HepG2 (cell line): ENCODE results near the gene TMEM127. TPM values are rescaled to one million over a fixed set of nuclear protein-coding genes. Genes with fewer than 3 reads are reported as not detected.

Experiments
- BRF2 ChIP-seq: sonication (generic); formaldehyde crosslinking; IDR thresholded peaks from 2 replicates; pipeline ENCODE4 v1.8.1; 2022; ENCODE audit warnings: mild to moderate bottlenecking, missing genetic modification reagents
- DDIT3 ChIP-seq: sonication (generic); formaldehyde crosslinking; IDR thresholded peaks from 2 replicates; pipeline ENCODE4 v1.4.0; 2020; ENCODE audit warnings: mild to moderate bottlenecking, missing genetic modification reagents
- E2F2 ChIP-seq: sonication (generic); formaldehyde crosslinking; IDR thresholded peaks from 2 replicates; pipeline ENCODE4 v1.4.0; 2020; ENCODE audit warnings: missing genetic modification reagents, borderline replicate concordance
- ETV5 ChIP-seq: IDR thresholded peaks from 2 replicates; pipeline ENCODE4 v1.6.1; 2018; ENCODE audit warnings: missing biosample characterization, missing genetic modification reagents, inconsistent platforms, borderline replicate concordance
- FOXP1 ChIP-seq, 2 experiments: fragments of 450-650 bp in 1 of 2; IDR thresholded peaks; 2 replicates each; pipeline ENCODE4 v1.6.1; 2017 to 2018; ENCODE audit warnings: antibody characterized with exemption in 1 of 2
- GABPB1 ChIP-seq: IDR thresholded peaks from 2 replicates; pipeline ENCODE4 v1.6.1; 2016; ENCODE audit warnings: mild to moderate bottlenecking, missing genetic modification reagents, moderate library complexity, missing compliant biosample characterization
- HINFP ChIP-seq: sonication (generic); formaldehyde crosslinking; IDR thresholded peaks from 2 replicates; pipeline ENCODE4 v1.4.0; 2020; ENCODE audit warnings: low read depth, mild to moderate bottlenecking, missing genetic modification reagents
- HMG20B ChIP-seq: conservative IDR thresholded peaks from 2 replicates; pipeline ENCODE4 v1.6.1; 2016; ENCODE audit warnings: missing genetic modification reagents, missing compliant biosample characterization
- KDM4B ChIP-seq: sonication (generic); formaldehyde crosslinking; IDR thresholded peaks from 2 replicates; pipeline ENCODE4 v1.4.0; 2020; ENCODE audit warnings: missing genetic modification reagents
- NONO ChIP-seq, 2 experiments: fragments of 450-650 bp in 1 of 2; sonication (generic) in 1 of 2; formaldehyde crosslinking in 1 of 2; IDR thresholded peaks in 1 of 2; conservative IDR thresholded peaks in 1 of 2; 2 replicates each; pipeline versions ENCODE4 v1.6.1 to v1.8.0; 2017 to 2022; ENCODE audit warnings: mild to moderate bottlenecking in 1 of 2, missing genetic modification reagents in 1 of 2, moderate library complexity in 1 of 2
- NR3C1 ChIP-seq: sonication (generic); formaldehyde crosslinking; IDR thresholded peaks from 2 replicates; pipeline ENCODE4 v1.4.0; 2020; ENCODE audit warnings: missing genetic modification reagents
- SIX1 ChIP-seq: sonication (generic); formaldehyde crosslinking; IDR thresholded peaks from 2 replicates; pipeline ENCODE4 v1.4.0; 2020; ENCODE audit warnings: missing genetic modification reagents, borderline replicate concordance
- WIZ ChIP-seq: sonication (generic); formaldehyde crosslinking; IDR thresholded peaks from 2 replicates; pipeline ENCODE4 v1.5.1; 2020; ENCODE audit warnings: mild to moderate bottlenecking, missing genetic modification reagents
- ZBTB2 ChIP-seq: sonication (generic); formaldehyde crosslinking; IDR thresholded peaks from 2 replicates; pipeline ENCODE4 v1.8.0; 2022; ENCODE audit warnings: low read depth, missing genetic modification reagents
- ZFP91 ChIP-seq: sonication (generic); formaldehyde crosslinking; IDR thresholded peaks from 2 replicates; pipeline ENCODE4 v1.9.0; 2022; ENCODE audit warnings: missing genetic modification reagents, mild to moderate bottlenecking, borderline replicate concordance
- ZNF350 ChIP-seq: sonication (generic); formaldehyde crosslinking; IDR thresholded peaks from 2 replicates; pipeline ENCODE4 v1.4.0; 2020; ENCODE audit warnings: mild to moderate bottlenecking, low read depth, missing genetic modification reagents, borderline replicate concordance
- ZNF558 ChIP-seq: sonication (generic); formaldehyde crosslinking; IDR thresholded peaks from 2 replicates; pipeline ENCODE4 v1.9.0; 2022; ENCODE audit warnings: mild to moderate bottlenecking, missing genetic modification reagents, borderline replicate concordance
- ZSCAN21 ChIP-seq: sonication (generic); formaldehyde crosslinking; IDR thresholded peaks from 2 replicates; pipeline ENCODE4 v1.8.0; 2022; ENCODE audit warnings: mild to moderate bottlenecking, missing genetic modification reagents, moderate library complexity, borderline replicate concordance
- polyA plus RNA-seq, 8 experiments: library from polyadenylated mRNA; depleted of rRNA in 3 of 8; stranded (reverse) in 7 of 8; unstranded in 1 of 8; fragments of >200 nt; fragmentation: Illumina TruSeq in 4 of 8; extraction: Trizol in 4 of 8; gene quantifications; 2 replicates each; pipeline versions ENCODE4 v1.2.1 to v1.2.3, GENCODE V29; 2011 to 2016; ENCODE audit warnings: low read depth in 4 of 8, missing spikeins in 1 of 8, mixed read lengths in 1 of 8; ENCODE audit not compliant: insufficient read depth in 1 of 8
- total RNA-seq, 5 experiments: library from RNA; depleted of rRNA; stranded (reverse); fragments of >200 nt; fragmentation: Illumina TruSeq; extraction: Trizol; gene quantifications; 2 replicates each; pipeline ENCODE4 v1.2.3, GENCODE V29; 2016; ENCODE audit warnings: low read depth in 1 of 5

The TMEM127 gene
- total and polyA plus RNA-seq, 2 of the 13 experiments (the other 11 are each of a cell fraction or from before 2014, with no cell fraction given) = 21.5 to 33.9 TPM

- TF ChIP-seq E2F2 (CRISPR knock-in tag) = peak; percentile 82
- no peak for TF ChIP-seq NONO (IDR thresholded peaks at IDR 0.05)
- TF ChIP-seq NONO (CRISPR knock-in tag; conservative IDR thresholded peaks at IDR 0.05) = peak; percentile 95
- TF ChIP-seq HINFP (CRISPR knock-in tag) = peak; percentile 84
- TF ChIP-seq BRF2 (CRISPR knock-in tag) = peak; percentile 79; the same call in 1 of the 2 replicates
- TF ChIP-seq FOXP1 (IDR thresholded peaks at IDR 0.05) = no peak
- peak; percentile 17; the same call in 1 of the 2 replicates for TF ChIP-seq FOXP1 (CRISPR knock-in tag; IDR thresholded peaks at IDR 0.05)
- no peak for TF ChIP-seq ZNF558 (CRISPR knock-in tag)
- 0 out of 2 replicates have a peak, but pooled peaks have one; percentile 3 for TF ChIP-seq HMG20B
- TF ChIP-seq ETV5 = peak; percentile 88
- no peak for TF ChIP-seq NR3C1 (CRISPR knock-in tag)
- peak; percentile 97 for TF ChIP-seq ZBTB2 (CRISPR knock-in tag)
- peak; percentile 99 for TF ChIP-seq GABPB1 (CRISPR knock-in tag)
- TF ChIP-seq ZSCAN21 (CRISPR knock-in tag) = peak; percentile 87; the same call in 1 of the 2 replicates
- TF ChIP-seq ZNF350 = peak; percentile 96
- no peak for TF ChIP-seq DDIT3 (CRISPR knock-in tag)
- peak; percentile 31; the same call in 1 of the 2 replicates for TF ChIP-seq WIZ (CRISPR knock-in tag)
- TF ChIP-seq SIX1 (CRISPR knock-in tag) = peak; percentile 35; the same call in 1 of the 2 replicates
- peak; percentile 98 for TF ChIP-seq ZFP91
- TF ChIP-seq KDM4B (CRISPR knock-in tag) = peak; percentile 68; the same call in 1 of the 2 replicates
Measured at GRCh38 chr2:96265840-96266679, at the start of gene TMEM127, which contains the start of gene CIAO1 (continued).
